K562 (cell line): Measurements from ENCODE around the gene ZMIZ1. TPM values are rescaled to one million over a fixed set of nuclear protein-coding genes. Genes with fewer than 3 reads are reported as not detected.
A peak's percentile ranks its signal among the peaks of the same experiment; 100 is the strongest.

Experiments used
- CBX5 ChIP-seq: IDR thresholded peaks from 2 replicates; pipeline ENCODE4 v1.6.1; 2014; ENCODE audit warnings: low read depth, borderline replicate concordance
- CEBPG ChIP-seq, 3 experiments: fragments of 200-800 bp in 1 of 3; sonication (Bioruptor generic) in 1 of 3; sonication (generic) in 1 of 3; formaldehyde crosslinking in 1 of 3; IDR thresholded peaks in 2 of 3; conservative IDR thresholded peaks in 1 of 3; 2 replicates each; pipeline versions ENCODE4 v1.6.1 to v1.8.0; 2016 to 2022; ENCODE audit warnings: missing compliant biosample characterization in 2 of 3, missing genetic modification characterization in 2 of 3, mild to moderate bottlenecking in 1 of 3, missing genetic modification reagents in 1 of 3
- FOXJ2 ChIP-seq: fragments of 200-800 bp; sonication (Bioruptor generic); IDR thresholded peaks from 2 replicates; pipeline ENCODE4 v1.6.1; 2016; ENCODE audit warnings: missing genetic modification characterization, missing compliant biosample characterization
- HDAC6 ChIP-seq: IDR thresholded peaks from 2 replicates; pipeline ENCODE4 v1.6.1; 2012; ENCODE audit warnings: low read depth, mild to moderate bottlenecking, control low read depth, inconsistent platforms, low read length, moderate library complexity
- POLR2AphosphoS5 ChIP-seq: IDR thresholded peaks from 2 replicates; pipeline ENCODE4 v1.6.1; 2011; ENCODE audit warnings: mild to moderate bottlenecking, low read depth, low read length, moderate library complexity; ENCODE audit not compliant: control insufficient read depth, insufficient read depth
- POLR3G ChIP-seq: IDR thresholded peaks from 2 replicates; pipeline ENCODE4 v1.6.1; 2011; ENCODE audit not compliant: insufficient read length, insufficient replicate concordance; ENCODE audit errors: extremely low read depth
- PTTG1 ChIP-seq: fragments of 450-650 bp; IDR thresholded peaks from 2 replicates; pipeline ENCODE4 v1.6.1; 2016; ENCODE audit warnings: low read depth, mild to moderate bottlenecking, missing genetic modification characterization, missing compliant biosample characterization
- RBM39 ChIP-seq: fragments of 200-400 bp; formaldehyde crosslinking; optimal IDR thresholded peaks from 2 replicates; pipeline ENCODE3; 2018; ENCODE audit warnings: low read depth, low read length
- SIRT6 ChIP-seq: IDR thresholded peaks from one replicate; pipeline ENCODE4 v1.6.1; 2012; ENCODE audit warnings: low read depth, mild to moderate bottlenecking, control low read depth, inconsistent platforms, low read length, moderate library complexity
- STAT5A ChIP-seq: IDR thresholded peaks from 2 replicates; pipeline ENCODE4 v1.6.1; 2012; ENCODE audit warnings: low read length, inconsistent platforms, borderline replicate concordance
- YBX1 ChIP-seq: fragments of 450-650 bp; IDR thresholded peaks from 2 replicates; pipeline ENCODE4 v1.7.1; 2016; ENCODE audit warnings: mild to moderate bottlenecking
- ZBTB17 ChIP-seq: fragments of 450-650 bp; formaldehyde crosslinking; IDR thresholded peaks from 2 replicates; pipeline ENCODE4 v1.4.0; 2020; ENCODE audit warnings: mild to moderate bottlenecking
- ZC3H4 ChIP-seq: sonication (generic); formaldehyde crosslinking; IDR thresholded peaks from 2 replicates; pipeline ENCODE4 v1.9.0; 2021; ENCODE audit warnings: missing genetic modification reagents, borderline replicate concordance
- ZNF121 ChIP-seq: sonication (generic); formaldehyde crosslinking; conservative IDR thresholded peaks from 2 replicates; pipeline ENCODE4 v1.8.0; 2022; ENCODE audit warnings: missing genetic modification reagents
- ZNF175 ChIP-seq: fragments of 200-800 bp; sonication (Bioruptor generic); IDR thresholded peaks from 2 replicates; pipeline ENCODE4 v1.6.1; 2016; ENCODE audit warnings: low read depth, mild to moderate bottlenecking, missing genetic modification characterization, missing compliant biosample characterization
- ZNF184 ChIP-seq: sonication (generic); formaldehyde crosslinking; IDR thresholded peaks from 2 replicates; pipeline ENCODE4 v1.5.0; 2020; ENCODE audit warnings: missing genetic modification reagents
- ZNF695 ChIP-seq: fragments of 450-650 bp; formaldehyde crosslinking; IDR thresholded peaks from 2 replicates; pipeline ENCODE4 v1.4.0; 2020; ENCODE audit warnings: mild to moderate bottlenecking, moderate library complexity
- ZNF707 ChIP-seq: fragments of 250-450 bp; sonication (Bioruptor Pico); conservative IDR thresholded peaks from 2 replicates; pipeline ENCODE4 v1.8.0; 2022; ENCODE audit warnings: inconsistent platforms, mild to moderate bottlenecking, moderate library complexity
- polyA plus RNA-seq, 8 experiments: library from polyadenylated mRNA; depleted of rRNA in 4 of 8; stranded (reverse) in 5 of 8; unstranded in 3 of 8; fragments of >200 nt; fragmentation: Nextera tagmentation in 2 of 8; fragmentation: Illumina TruSeq in 1 of 8; extraction: Ambion mirVana in 2 of 8; extraction: Trizol in 1 of 8; gene quantifications; 2 replicates each; pipeline versions ENCODE4 v1.2.1 to v1.2.3, GENCODE V29; 2011 to 2014; ENCODE audit warnings: inconsistent platforms in 1 of 8, missing spikeins in 1 of 8
- total RNA-seq, 7 experiments: library from RNA; depleted of rRNA in 6 of 7; stranded (reverse); fragments of >200 nt in 6 of 7; fragmentation: Illumina TruSeq in 2 of 7; extraction: Trizol in 2 of 7; gene quantifications; 2 replicates each; pipeline versions ENCODE4 v1.2.1 to v1.2.3, GENCODE V29; 2011 to 2021; ENCODE audit warnings: low replicate concordance in 1 of 7
- TF ChIP-seq, protein P1 (sequence below): fragments of 450-650 bp; IDR thresholded peaks from 2 replicates; pipeline ENCODE4 v1.6.1; 2017; ENCODE audit warnings: antibody characterized with exemption, mild to moderate bottlenecking
- TF ChIP-seq, protein P2 (sequence below): fragments of 250-450 bp; sonication (Bioruptor Pico); IDR thresholded peaks from 2 replicates; pipeline ENCODE4 v1.4.0; 2020; ENCODE audit warnings: mild to moderate bottlenecking
- TF ChIP-seq, protein P3 (sequence below): fragments of 250-450 bp; sonication (Bioruptor Pico); IDR thresholded peaks from 2 replicates; pipeline ENCODE4 v1.5.0; 2021

ZMIZ1 gene
- total and polyA plus RNA-seq, 9 of the 15 experiments (the other 6 are each of a cell fraction or from before 2014, with no cell fraction given) = 1.0 to 37.3 (median 4.3) TPM

DNA sequence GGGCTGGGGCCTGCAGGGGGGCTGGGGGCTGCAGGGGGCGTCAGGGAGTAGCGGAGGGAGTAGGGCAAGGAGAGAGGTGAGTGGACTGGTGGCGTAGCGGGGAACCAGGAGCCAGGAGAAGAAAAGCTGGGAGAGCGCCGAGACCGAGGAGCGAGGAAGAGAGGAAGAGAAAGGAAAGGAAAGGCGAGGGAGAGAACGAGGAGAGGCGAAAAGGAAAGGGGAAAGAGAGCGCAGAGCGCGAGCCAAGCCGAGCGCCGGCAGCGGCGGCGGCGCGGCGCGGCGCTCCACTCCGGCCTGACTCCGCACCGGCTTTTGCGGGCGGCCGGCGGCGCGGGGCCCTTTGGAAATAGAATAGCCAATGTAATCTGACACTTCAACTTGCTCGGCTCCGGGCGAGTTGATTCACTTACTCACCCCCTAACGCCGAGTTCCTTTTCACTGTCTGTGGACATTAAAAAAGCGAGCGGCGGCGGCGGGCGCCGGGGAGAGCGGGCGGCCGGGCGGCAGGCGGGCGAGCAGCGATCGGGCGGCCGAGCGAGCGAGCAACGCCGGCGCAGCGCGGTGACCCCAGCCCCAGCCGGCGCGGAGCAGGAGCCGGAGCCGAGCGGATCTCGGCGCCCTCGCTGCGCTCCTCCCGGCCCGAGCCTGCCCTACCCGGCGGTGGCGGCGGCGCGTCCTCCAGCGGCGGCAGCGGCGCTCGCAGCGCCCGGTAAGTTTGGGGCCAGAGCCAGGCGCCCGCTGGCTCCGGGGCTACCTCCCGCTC is at the start of gene ZMIZ1 (continued):
- TF ChIP-seq CEBPG (CRISPR knock-in tag; IDR thresholded peaks at IDR 0.05) (no peak), CEBPG (tag; conservative IDR thresholded peaks at IDR 0.05 in 1 of 2, IDR thresholded peaks at IDR 0.05 in 1 of 2) (peak in 1 of 2 experiments; percentile 28; a peak in 1 of 4 replicates), PTTG1 (no peak), POLR3G (no peak), ZNF175 (CRISPR knock-in tag) (no peak), ZBTB17 (CRISPR knock-in tag) (peak; percentile 81), ZNF184 (no peak), YBX1 (no peak), ZC3H4 (CRISPR knock-in tag) (no peak), HDAC6 (no peak), SIRT6 (no peak), FOXJ2 (no peak), POLR2AphosphoS5 (peak; percentile 83), CBX5 (no peak), ZNF121 (CRISPR knock-in tag) (no peak), STAT5A (no peak), ZNF707 (CRISPR knock-in tag) (no peak), RBM39 (no peak), ZNF695 (CRISPR knock-in tag) (no peak)
- TF ChIP-seq, protein P1, sequence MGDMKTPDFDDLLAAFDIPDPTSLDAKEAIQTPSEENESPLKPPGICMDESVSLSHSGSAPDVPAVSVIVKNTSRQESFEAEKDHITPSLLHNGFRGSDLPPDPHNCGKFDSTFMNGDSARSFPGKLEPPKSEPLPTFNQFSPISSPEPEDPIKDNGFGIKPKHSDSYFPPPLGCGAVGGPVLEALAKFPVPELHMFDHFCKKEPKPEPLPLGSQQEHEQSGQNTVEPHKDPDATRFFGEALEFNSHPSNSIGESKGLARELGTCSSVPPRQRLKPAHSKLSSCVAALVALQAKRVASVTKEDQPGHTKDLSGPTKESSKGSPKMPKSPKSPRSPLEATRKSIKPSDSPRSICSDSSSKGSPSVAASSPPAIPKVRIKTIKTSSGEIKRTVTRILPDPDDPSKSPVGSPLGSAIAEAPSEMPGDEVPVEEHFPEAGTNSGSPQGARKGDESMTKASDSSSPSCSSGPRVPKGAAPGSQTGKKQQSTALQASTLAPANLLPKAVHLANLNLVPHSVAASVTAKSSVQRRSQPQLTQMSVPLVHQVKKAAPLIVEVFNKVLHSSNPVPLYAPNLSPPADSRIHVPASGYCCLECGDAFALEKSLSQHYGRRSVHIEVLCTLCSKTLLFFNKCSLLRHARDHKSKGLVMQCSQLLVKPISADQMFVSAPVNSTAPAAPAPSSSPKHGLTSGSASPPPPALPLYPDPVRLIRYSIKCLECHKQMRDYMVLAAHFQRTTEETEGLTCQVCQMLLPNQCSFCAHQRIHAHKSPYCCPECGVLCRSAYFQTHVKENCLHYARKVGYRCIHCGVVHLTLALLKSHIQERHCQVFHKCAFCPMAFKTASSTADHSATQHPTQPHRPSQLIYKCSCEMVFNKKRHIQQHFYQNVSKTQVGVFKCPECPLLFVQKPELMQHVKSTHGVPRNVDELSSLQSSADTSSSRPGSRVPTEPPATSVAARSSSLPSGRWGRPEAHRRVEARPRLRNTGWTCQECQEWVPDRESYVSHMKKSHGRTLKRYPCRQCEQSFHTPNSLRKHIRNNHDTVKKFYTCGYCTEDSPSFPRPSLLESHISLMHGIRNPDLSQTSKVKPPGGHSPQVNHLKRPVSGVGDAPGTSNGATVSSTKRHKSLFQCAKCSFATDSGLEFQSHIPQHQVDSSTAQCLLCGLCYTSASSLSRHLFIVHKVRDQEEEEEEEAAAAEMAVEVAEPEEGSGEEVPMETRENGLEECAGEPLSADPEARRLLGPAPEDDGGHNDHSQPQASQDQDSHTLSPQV = 0 out of 2 replicates have a peak, but pooled peaks have one; percentile 65
- TF ChIP-seq, protein P2, sequence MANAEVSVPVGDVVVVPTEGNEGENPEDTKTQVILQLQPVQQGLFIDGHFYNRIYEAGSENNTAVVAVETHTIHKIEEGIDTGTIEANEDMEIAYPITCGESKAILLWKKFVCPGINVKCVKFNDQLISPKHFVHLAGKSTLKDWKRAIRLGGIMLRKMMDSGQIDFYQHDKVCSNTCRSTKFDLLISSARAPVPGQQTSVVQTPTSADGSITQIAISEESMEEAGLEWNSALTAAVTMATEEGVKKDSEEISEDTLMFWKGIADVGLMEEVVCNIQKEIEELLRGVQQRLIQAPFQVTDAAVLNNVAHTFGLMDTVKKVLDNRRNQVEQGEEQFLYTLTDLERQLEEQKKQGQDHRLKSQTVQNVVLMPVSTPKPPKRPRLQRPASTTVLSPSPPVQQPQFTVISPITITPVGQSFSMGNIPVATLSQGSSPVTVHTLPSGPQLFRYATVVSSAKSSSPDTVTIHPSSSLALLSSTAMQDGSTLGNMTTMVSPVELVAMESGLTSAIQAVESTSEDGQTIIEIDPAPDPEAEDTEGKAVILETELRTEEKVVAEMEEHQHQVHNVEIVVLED (CRISPR knock-in tag) = peak; percentile 77
- TF ChIP-seq, protein P3, sequence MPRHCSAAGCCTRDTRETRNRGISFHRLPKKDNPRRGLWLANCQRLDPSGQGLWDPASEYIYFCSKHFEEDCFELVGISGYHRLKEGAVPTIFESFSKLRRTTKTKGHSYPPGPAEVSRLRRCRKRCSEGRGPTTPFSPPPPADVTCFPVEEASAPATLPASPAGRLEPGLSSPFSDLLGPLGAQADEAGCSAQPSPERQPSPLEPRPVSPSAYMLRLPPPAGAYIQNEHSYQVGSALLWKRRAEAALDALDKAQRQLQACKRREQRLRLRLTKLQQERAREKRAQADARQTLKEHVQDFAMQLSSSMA (CRISPR knock-in tag) = no peak
